ENCODE data around the gene TACC3. TPM values are rescaled to one million over a fixed set of nuclear protein-coding genes. Genes with fewer than 3 reads are reported as not detected.

The TACC3 gene
- total RNA-seq, 2 donors from 2014 or later: 4.3 to 35.6 TPM

DNA sequence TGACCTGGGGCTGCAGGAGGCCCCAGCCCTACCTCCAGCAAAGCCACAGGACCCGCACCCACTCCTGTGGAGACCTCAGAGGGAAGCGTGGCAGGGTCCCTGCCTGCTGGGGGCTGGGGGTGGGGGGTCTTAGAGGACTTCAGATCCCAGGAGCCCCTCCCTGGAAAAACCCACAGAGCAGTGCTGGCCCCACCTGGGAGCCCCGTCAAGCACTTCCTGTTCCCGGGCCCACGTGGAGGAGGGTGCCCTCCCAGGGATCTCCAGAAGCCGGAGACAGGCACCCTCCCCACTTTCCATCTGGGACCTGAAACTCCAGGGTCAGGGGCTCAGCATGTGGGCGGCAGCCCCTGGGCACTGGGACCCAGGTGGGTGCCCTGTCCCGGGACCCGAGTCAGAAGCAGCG is 32.0 kb downstream of the TACC3 start:
- Histone ChIP-seq H3K9me3 (no peaks in the 10 kb centered on the region), H3K27me3 (replicated peaks; ENCODE audit: insufficient read depth) (peaks cover 2% of the 10 kb centered on the region), H3K27ac (no peak overlapping the region), H3K4me3 (no peak overlapping the region), H3K4me1 (replicated peaks) (peaks cover 4% of the 10 kb centered on the region), H3K36me3 (no peaks in the 10 kb centered on the region)
- no peak for TF ChIP-seq POLR2A (IDR thresholded peaks at IDR 0.05)
- TF ChIP-seq, protein P1, sequence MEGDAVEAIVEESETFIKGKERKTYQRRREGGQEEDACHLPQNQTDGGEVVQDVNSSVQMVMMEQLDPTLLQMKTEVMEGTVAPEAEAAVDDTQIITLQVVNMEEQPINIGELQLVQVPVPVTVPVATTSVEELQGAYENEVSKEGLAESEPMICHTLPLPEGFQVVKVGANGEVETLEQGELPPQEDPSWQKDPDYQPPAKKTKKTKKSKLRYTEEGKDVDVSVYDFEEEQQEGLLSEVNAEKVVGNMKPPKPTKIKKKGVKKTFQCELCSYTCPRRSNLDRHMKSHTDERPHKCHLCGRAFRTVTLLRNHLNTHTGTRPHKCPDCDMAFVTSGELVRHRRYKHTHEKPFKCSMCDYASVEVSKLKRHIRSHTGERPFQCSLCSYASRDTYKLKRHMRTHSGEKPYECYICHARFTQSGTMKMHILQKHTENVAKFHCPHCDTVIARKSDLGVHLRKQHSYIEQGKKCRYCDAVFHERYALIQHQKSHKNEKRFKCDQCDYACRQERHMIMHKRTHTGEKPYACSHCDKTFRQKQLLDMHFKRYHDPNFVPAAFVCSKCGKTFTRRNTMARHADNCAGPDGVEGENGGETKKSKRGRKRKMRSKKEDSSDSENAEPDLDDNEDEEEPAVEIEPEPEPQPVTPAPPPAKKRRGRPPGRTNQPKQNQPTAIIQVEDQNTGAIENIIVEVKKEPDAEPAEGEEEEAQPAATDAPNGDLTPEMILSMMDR (IDR thresholded peaks at IDR 0.05): no peak
- no peak for TF ChIP-seq POLR2AphosphoS5 (IDR thresholded peaks at IDR 0.05)
- intact Hi-C loops (cut with DNase I): no loop called here
- no peak for DNase-seq (ENCODE audit: low spot score)
- 76% methylated on average over 7 of the region's 10 CpGs for WGBS

DNA sequence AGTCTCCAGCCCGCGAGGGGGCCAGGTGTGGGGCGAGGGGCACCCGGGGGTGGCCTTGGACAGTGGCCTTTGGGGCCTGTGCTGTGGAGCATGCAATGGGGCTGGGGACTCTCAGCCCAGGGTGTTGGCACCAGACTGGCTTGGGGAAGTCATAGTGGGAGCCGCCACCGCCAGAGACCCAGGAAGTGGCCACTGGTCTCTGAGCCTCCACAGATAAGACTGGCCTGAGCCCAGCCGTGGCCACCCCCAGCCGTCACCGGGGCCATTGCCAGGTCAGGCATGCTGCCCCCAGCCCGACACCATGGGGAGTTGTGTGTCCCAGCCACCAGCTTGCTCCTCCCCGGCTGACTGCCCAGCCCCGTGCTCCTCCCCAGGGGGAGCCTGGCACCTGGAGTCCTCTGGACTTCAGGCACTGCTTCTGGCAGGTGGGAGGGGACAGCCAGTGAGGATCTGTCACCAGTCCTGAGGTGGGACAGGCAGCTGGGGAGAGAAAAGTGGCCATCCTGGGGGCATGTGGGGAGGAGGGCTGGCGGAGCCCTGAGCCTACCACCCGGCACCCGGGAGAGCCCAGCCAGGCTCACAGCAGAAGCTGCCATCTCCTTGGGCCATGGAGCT is 32.5 kb downstream of the TACC3 start:
- Histone ChIP-seq H3K36me3 (no peaks in the 10 kb centered on the region), H3K27me3 (replicated peaks; ENCODE audit: insufficient read depth) (no peaks in the 10 kb centered on the region), H3K4me1 (replicated peaks) (no peaks in the 10 kb centered on the region), H3K4me3 (no peak overlapping the region), H3K9me3 (no peaks in the 10 kb centered on the region), H3K27ac (no peak overlapping the region)
- TF ChIP-seq, protein P1 (IDR thresholded peaks at IDR 0.05): no peak
- TF ChIP-seq POLR2A (IDR thresholded peaks at IDR 0.05): no peak
- TF ChIP-seq POLR2AphosphoS5 (IDR thresholded peaks at IDR 0.05): no peak
- intact Hi-C loops (cut with DNase I): no loop called here
- 77% methylated on average over 11 of the region's 15 CpGs for WGBS
- no peak for DNase-seq (ENCODE audit: low spot score)

DNA sequence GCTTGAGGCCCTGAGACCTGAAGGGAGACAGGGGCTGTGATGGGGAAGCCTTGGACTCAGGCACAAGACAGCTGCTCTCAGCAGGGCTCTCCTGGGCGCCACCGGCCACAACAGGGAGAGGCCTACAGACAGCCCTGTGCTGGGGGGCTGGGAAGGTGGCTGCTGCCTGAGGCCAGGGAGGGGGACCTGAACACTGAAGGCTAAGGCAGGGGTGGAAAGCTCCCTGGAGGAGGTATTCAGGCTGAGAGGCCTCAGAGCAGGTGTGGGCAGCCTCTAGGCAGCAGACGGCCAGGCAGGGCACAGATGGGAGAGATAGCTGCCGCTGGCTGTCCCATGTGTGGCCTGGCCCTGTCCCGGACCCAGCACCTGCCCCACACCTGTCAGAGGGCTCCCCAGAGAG is 33.0 kb downstream of the TACC3 start:
- no peaks in the 10 kb centered on the region for H3K9me3 ChIP-seq
- H3K4me3 ChIP-seq: no peak overlapping the region
- no peak for DNase-seq (ENCODE audit: low spot score)
- intact Hi-C loops (cut with DNase I): no loop called here
- no peaks in the 10 kb centered on the region for H3K36me3 ChIP-seq
- no peaks in the 10 kb centered on the region for H3K27me3 ChIP-seq (replicated peaks; ENCODE audit: insufficient read depth)
- TF ChIP-seq POLR2A (IDR thresholded peaks at IDR 0.05): no peak
- H3K27ac ChIP-seq: no peak overlapping the region
- no peaks in the 10 kb centered on the region for H3K4me1 ChIP-seq (replicated peaks)
- WGBS: 88% methylated on average over 5 of the region's 5 CpGs

DNA sequence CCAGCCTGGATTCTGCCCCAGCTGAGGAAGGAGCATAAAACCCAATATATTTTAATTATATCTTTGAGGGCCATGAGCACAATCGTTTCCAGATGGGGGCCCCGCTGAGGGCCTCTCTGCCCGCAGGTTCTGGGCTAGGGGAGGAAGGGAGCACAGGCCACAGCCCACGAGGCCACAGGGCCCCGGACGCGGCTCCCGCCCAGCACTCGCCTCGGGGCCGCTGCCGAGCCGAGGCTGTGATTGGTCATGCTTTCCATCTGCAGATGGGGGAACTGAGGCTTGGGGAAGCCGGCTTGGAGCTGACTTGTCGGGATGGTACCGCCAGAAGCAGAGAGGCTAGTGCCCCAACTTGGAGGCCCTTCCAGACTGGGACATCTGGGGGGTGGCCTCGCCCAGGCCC is 34.0 kb downstream of the TACC3 start:
- Histone ChIP-seq H3K27ac (no peak overlapping the region), H3K4me1 (replicated peaks) (no peaks in the 10 kb centered on the region), H3K4me3 (no peak overlapping the region), H3K9me3 (no peaks in the 10 kb centered on the region), H3K36me3 (no peaks in the 10 kb centered on the region), H3K27me3 (replicated peaks; ENCODE audit: insufficient read depth) (no peaks in the 10 kb centered on the region)
- no peak for DNase-seq (ENCODE audit: low spot score)
- intact Hi-C loops (cut with DNase I): no loop called here
- 86% methylated on average over 14 of the region's 17 CpGs for WGBS
- TF ChIP-seq, protein P1 (IDR thresholded peaks at IDR 0.05): no peak
- TF ChIP-seq POLR2AphosphoS5 (IDR thresholded peaks at IDR 0.05): no peak
- no peak for TF ChIP-seq POLR2A (IDR thresholded peaks at IDR 0.05)

DNA sequence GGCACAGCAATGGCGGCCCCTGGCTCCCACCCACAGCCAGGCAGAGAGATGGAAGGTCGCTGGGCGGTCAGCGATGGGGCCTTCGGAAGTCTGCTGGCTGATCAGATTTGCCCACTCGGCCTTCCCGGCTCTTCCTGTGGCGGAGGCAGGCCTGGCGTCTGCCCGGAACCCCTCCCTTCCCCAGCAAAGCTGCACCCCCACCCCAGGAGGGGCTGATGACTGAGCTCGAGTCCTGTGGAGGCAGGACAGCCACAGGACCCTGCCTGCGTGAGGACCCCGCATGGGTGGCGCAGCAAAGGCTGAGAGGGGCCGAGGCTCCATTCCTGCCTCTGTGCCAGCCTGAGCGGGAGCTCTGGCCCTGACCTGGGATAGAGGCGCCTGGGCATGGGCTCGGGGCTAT is 34.8 kb downstream of the TACC3 start:
- no peaks in the 10 kb centered on the region for H3K4me1 ChIP-seq (replicated peaks)
- H3K36me3 ChIP-seq: no peaks in the 10 kb centered on the region
- H3K9me3 ChIP-seq: no peaks in the 10 kb centered on the region
- DNase-seq (ENCODE audit: low spot score): no peak
- TF ChIP-seq POLR2AphosphoS5 (IDR thresholded peaks at IDR 0.05) (no peak), POLR2A (IDR thresholded peaks at IDR 0.05) (no peak)
- TF ChIP-seq, protein P1 (IDR thresholded peaks at IDR 0.05): no peak
- H3K27ac ChIP-seq: no peak overlapping the region
- intact Hi-C loops (cut with DNase I): no loop called here
- no peaks in the 10 kb centered on the region for H3K27me3 ChIP-seq (replicated peaks; ENCODE audit: insufficient read depth)
- WGBS: 87% methylated on average over 17 of the region's 18 CpGs
- no peak overlapping the region for H3K4me3 ChIP-seq
